Stimulated activated CD8-positive, alpha-beta memory T cell treated with anti-CD3 and anti-CD28 coated beads, Interleukin-7, amount 100 ng/mL, for 4 hours (primary cell): ENCODE measurements around the gene KRT3.
"Not testable (repeated sequence)": the region's sequence is repeated elsewhere in the genome, so short reads cannot be mapped to it uniquely, and the experiment has no call there.

Experiments used
- DNase-seq, 2 donors: peaks; one replicate each; pipeline ENCODE4 v3.0.0-alpha.2; 2020; ENCODE audit warnings: low read depth in 2 of 2

KRT3 gene

GRCh38 chr12:52781399-52782082 is 14.4 kb downstream of the KRT3 start:
- DNase-seq, result no peak

GRCh38 chr12:52779914-52780313 is 16.0 kb downstream of the KRT3 start:
- DNase-seq, result no peak

GRCh38 chr12:52778833-52779232 is 17.1 kb downstream of the KRT3 start:
- no peak for DNase-seq

- DNase-seq, result no peak
These were observed 18.4 kb downstream of the KRT3 start for GRCh38 chr12:52777566-52777965.

- DNase-seq, result no peak
These were observed 19.0 kb downstream of the KRT3 start, which contains the start of gene KRT76 for GRCh38 chr12:52776913-52777395. KRT76 (minus strand) TSS chr12:52777345; CDS start chr12:52777291, 54 bp downstream.

GRCh38 chr12:52776435-52776834 is 19.5 kb downstream of the KRT3 start:
- no peak for DNase-seq

- DNase-seq, result no peak
These were observed 21.2 kb downstream of the KRT3 start for GRCh38 chr12:52774629-52775250.

- no peak for DNase-seq
These were observed 23.1 kb downstream of the KRT3 start for GRCh38 chr12:52772772-52773171.

- DNase-seq, result no peak
These were observed 23.7 kb downstream of the KRT3 start for GRCh38 chr12:52772188-52772587.

GRCh38 chr12:52771505-52771904 is 24.4 kb downstream of the KRT3 start:
- no peak for DNase-seq

- DNase-seq, result no peak
These were observed 24.8 kb downstream of the KRT3 start for GRCh38 chr12:52771088-52771487.

GRCh38 chr12:52769946-52770345 is 26.0 kb downstream of the KRT3 start:
- DNase-seq, result no peak

GRCh38 chr12:52769354-52769753 is 26.6 kb downstream of the KRT3 start:
- no peak for DNase-seq

- DNase-seq, result no peak
These were observed 27.3 kb downstream of the KRT3 start for GRCh38 chr12:52768479-52769200.

GRCh38 chr12:52767427-52767826 is 28.5 kb downstream of the KRT3 start:
- DNase-seq, result no peak

GRCh38 chr12:52767020-52767379 is 28.9 kb downstream of the KRT3 start:
- DNase-seq, result no peak

GRCh38 chr12:52766351-52767019 is 29.4 kb downstream of the KRT3 start:
- DNase-seq, result no peak

- DNase-seq, result no peak
These were observed 30.2 kb downstream of the KRT3 start for GRCh38 chr12:52765702-52766101.

GRCh38 chr12:52763991-52764390 is 31.9 kb downstream of the KRT3 start:
- DNase-seq, result no peak

GRCh38 chr12:52763036-52763659 is 32.8 kb downstream of the KRT3 start:
- no peak for DNase-seq

- no peak for DNase-seq
These were observed 34.1 kb downstream of the KRT3 start for GRCh38 chr12:52761802-52762201.

- DNase-seq, result not testable (repeated sequence)
These were observed 34.7 kb downstream of the KRT3 start for GRCh38 chr12:52761218-52761617.
